ENCODE measurements around the gene GLIS1.

- TF ChIP-seq TAF1 (IDR thresholded peaks at IDR 0.05; ENCODE audit: low read depth, low read length) (no peak), ZNF274 (IDR thresholded peaks at IDR 0.05; ENCODE audit: borderline replicate concordance, extremely low read depth, low read length) (no peak), CTCF (IDR thresholded peaks at IDR 0.05; ENCODE audit: control extremely low read depth in 1 of 3, insufficient read depth in 1 of 3, low read depth in 1 of 3, low read length in 3 of 3) (no peak), MAFK (IDR thresholded peaks at IDR 0.05; ENCODE audit: low read depth, low read length) (no peak), EP300 (IDR thresholded peaks at IDR 0.05; ENCODE audit: borderline replicate concordance in 1 of 2, low read depth in 2 of 2, low read length in 2 of 2) (no peak), POLR2AphosphoS5 (IDR thresholded peaks at IDR 0.05; ENCODE audit: low read depth, low read length) (no peak), EZH2 (IDR thresholded peaks at IDR 0.05; ENCODE audit: low read depth, low read length, severe bottlenecking) (no peak), TEAD4 (IDR thresholded peaks at IDR 0.05; ENCODE audit: low read depth, low read length) (no peak)
These were observed 161.2 kb downstream of the GLIS1 start for GRCh38 chr1:53577761-53578100.

Data from H1 (cell line).